ENCODE results near the gene MARCHF6. TPM values are rescaled to one million over a fixed set of nuclear protein-coding genes. Genes with fewer than 3 reads are reported as not detected.
A peak's percentile ranks its signal among the peaks of the same experiment; 100 is the strongest.

Gene MARCHF6
- total and polyA plus RNA-seq, 9 of the 15 experiments (the other 6 are each of a cell fraction or from before 2014, with no cell fraction given): 74.1 to 456 (median 116) TPM

DNA sequence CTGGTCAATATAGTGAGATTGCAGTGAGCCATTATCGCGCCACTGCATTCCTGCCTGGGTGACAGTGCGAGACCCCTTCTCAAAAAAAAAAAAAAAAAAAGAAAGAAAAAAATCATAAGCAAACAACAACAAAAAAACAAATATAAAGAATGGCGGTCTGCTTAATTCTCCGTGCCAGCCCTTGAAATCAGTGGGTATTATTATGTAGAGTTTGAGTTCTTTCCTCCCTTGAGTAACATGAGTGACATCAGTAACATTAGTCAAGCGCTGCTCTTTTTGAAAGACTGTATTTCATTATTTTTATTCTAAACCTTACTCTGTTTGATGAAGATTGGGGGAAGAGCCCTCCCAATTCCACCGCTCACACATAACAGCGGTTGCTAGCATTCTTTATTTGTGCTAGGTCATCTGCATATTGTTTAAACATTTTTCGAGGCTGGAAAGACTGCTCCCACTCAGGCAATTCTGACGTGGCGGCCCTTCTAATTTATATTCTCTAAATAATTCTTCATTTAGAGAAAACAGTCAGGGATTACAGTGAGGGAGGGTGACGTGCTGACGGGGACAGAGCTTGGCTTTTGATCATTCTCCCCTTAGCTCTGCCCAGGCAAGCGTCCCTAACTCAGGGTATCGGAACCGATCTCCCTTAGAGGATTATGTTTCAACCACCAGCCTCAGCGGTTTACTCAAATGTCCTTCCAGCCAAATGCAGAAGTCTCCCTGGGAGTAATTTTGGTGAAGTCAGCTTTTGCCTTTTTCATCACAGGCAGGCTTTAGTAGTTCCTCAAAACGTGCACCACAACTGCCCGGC, 860 bp upstream of the MARCHF6 start (continued):
- peak; percentile 40; the same call in 1 of the 2 replicates for TF ChIP-seq REST (IDR thresholded peaks at IDR 0.05; ENCODE audit: borderline replicate concordance)
- no peak for TF ChIP-seq REST (CRISPR knock-in tag; IDR thresholded peaks at IDR 0.05; ENCODE audit: low read depth)
- no peak for TF ChIP-seq KLF13 (tag; IDR thresholded peaks at IDR 0.05; ENCODE audit: borderline replicate concordance, low read depth)
- TF ChIP-seq MTA1 (IDR thresholded peaks at IDR 0.05; ENCODE audit: borderline replicate concordance): peak; percentile 17; the same call in 1 of the 2 replicates
- TF ChIP-seq LCOR (CRISPR knock-in tag; IDR thresholded peaks at IDR 0.05): peak; percentile 96; the same call in 1 of the 2 replicates
- peak; percentile 66; the same call in 1 of the 2 replicates for TF ChIP-seq SMARCA4 (IDR thresholded peaks at IDR 0.05)
- no peak for TF ChIP-seq DEAF1 (CRISPR knock-in tag; IDR thresholded peaks at IDR 0.05)
- TF ChIP-seq ZNF318 (IDR thresholded peaks at IDR 0.05; ENCODE audit: borderline replicate concordance in 1 of 2, low read depth in 1 of 2): peak in 1 of 2 experiments; percentile 91; a peak in 1 of 4 replicates
